Esophagus squamous epithelium (tissue), 5 donors: ENCODE results near the gene MYO16. TPM values are rescaled to one million over a fixed set of nuclear protein-coding genes. Genes with fewer than 3 reads are reported as not detected.

ENCODE experiments used
- DNase-seq: peaks from one replicate; lab custom pipeline; 2025; lab: John Stamatoyannopoulos, UW
- H3K27ac ChIP-seq, 4 donors: fragments of 200-600 bp; sonication (generic); one replicate each; pipeline ENCODE4 v1.5.1; 2016 to 2019; ENCODE audit warnings: mild to moderate bottlenecking in 1 of 4
- H3K27me3 ChIP-seq, 4 donors: fragments of 200-600 bp; sonication (generic); 1 replicate in 3 of 4; 2 replicates in 1 of 4; pipeline versions ENCODE4 v1.5.1 to v1.6.0; 2017 to 2021; ENCODE audit warnings: antibody characterized with exemption in 1 of 4
- H3K36me3 ChIP-seq, 3 donors: fragments of 200-600 bp; sonication (generic); one replicate each; pipeline ENCODE4 v1.5.1; 2016 to 2019
- H3K4me1 ChIP-seq, 3 donors: fragments of 200-600 bp; sonication (generic); one replicate each; pipeline ENCODE4 v1.5.1; 2017 to 2019
- H3K4me3 ChIP-seq, 4 donors: fragments of 200-600 bp; sonication (generic); 1 replicate in 3 of 4; 2 replicates in 1 of 4; pipeline ENCODE4 v1.5.1; 2016 to 2019; ENCODE audit warnings: mild to moderate bottlenecking in 2 of 4, moderate library complexity in 1 of 4
- H3K9me3 ChIP-seq, 3 donors: fragments of 200-600 bp; sonication (generic); one replicate each; pipeline ENCODE4 v1.5.1; 2016 to 2019
- CTCF ChIP-seq, 6 experiments: fragments of 450-650 bp in 4 of 6; fragments of 200-600 bp in 2 of 6; sonication (generic) in 2 of 6; IDR thresholded peaks; one replicate each; pipeline ENCODE4 v1.5.1; 2016 to 2019; ENCODE audit warnings: antibody characterized with exemption in 6 of 6, mild to moderate bottlenecking in 4 of 6, moderate library complexity in 4 of 6
- POLR2A ChIP-seq, 4 donors: fragments of 450-650 bp; IDR thresholded peaks; one replicate each; pipeline ENCODE4 v1.6.1; 2017; ENCODE audit warnings: antibody characterized with exemption in 4 of 4, mild to moderate bottlenecking in 4 of 4, moderate library complexity in 3 of 4
- WGBS, 2 donors: methylation state at CpG; one replicate each; pipeline ENCODE4 v1.1.5; 2018; 5-methylcytosine and 5-hydroxymethylcytosine counted together
- intact Hi-C: fragments of 100-400 bp; cut with DNase I; formaldehyde crosslinking; loops from one replicate; pipeline ENCODE4 v1.15.0; 2022
- total RNA-seq, 4 donors: library from RNA; depleted of rRNA; stranded (reverse); fragments of >200 nt; gene quantifications; one replicate each; pipeline ENCODE4 v1.1.0, GENCODE V29; 2016
- donor health status: DM: yes; HTN: yes; CAD: no.

The MYO16 gene
- total RNA-seq, 4 donors from 2014 or later = 0.09 to 2.1 TPM; not detected in 2

- WGBS, 2 donors = 30 to 34% methylated on average over 5 of the region's 5 CpGs
- no peak for DNase-seq
- H3K4me3 ChIP-seq = no peak overlapping the region
- H3K4me1 ChIP-seq = no peaks in the 10 kb centered on the region
- H3K27me3 ChIP-seq = no peaks in the 10 kb centered on the region
- TF ChIP-seq CTCF (IDR thresholded peaks at IDR 0.05) (no peak), POLR2A (IDR thresholded peaks at IDR 0.05) (no peak)
- no peaks in the 10 kb centered on the region for H3K9me3 ChIP-seq
- no peak overlapping the region for H3K27ac ChIP-seq
- H3K36me3 ChIP-seq = no peaks in the 10 kb centered on the region
- intact Hi-C loops = no loop called here
Measured at GRCh38 chr13:108993346-108993745, 363.9 kb downstream of the MYO16 start.

GRCh38 chr13:108996430-108996829 is 367.0 kb downstream of the MYO16 start:
- DNase-seq = no peak
- no peak for TF ChIP-seq POLR2A (IDR thresholded peaks at IDR 0.05)
- no peak for TF ChIP-seq CTCF (IDR thresholded peaks at IDR 0.05)
- no peak overlapping the region for H3K4me3 ChIP-seq
- no peaks in the 10 kb centered on the region for H3K27me3 ChIP-seq
- no peaks in the 10 kb centered on the region for H3K4me1 ChIP-seq
- no peaks in the 10 kb centered on the region for H3K9me3 ChIP-seq
- intact Hi-C loops = no loop called here
- H3K27ac ChIP-seq = no peak overlapping the region
- no peaks in the 10 kb centered on the region for H3K36me3 ChIP-seq

GRCh38 chr13:109000207-109000606 is 370.8 kb downstream of the MYO16 start:
- DNase-seq = no peak
- intact Hi-C loops = no loop called here
- WGBS, 2 donors = 84 to 85% methylated on average over 2 of the region's 2 CpGs
- TF ChIP-seq POLR2A (IDR thresholded peaks at IDR 0.05) = no peak
- Histone ChIP-seq H3K27ac (no peak overlapping the region), H3K36me3 (no peaks in the 10 kb centered on the region), H3K27me3 (no peaks in the 10 kb centered on the region), H3K4me1 (no peaks in the 10 kb centered on the region), H3K4me3 (no peak overlapping the region), H3K9me3 (no peaks in the 10 kb centered on the region)

DNA sequence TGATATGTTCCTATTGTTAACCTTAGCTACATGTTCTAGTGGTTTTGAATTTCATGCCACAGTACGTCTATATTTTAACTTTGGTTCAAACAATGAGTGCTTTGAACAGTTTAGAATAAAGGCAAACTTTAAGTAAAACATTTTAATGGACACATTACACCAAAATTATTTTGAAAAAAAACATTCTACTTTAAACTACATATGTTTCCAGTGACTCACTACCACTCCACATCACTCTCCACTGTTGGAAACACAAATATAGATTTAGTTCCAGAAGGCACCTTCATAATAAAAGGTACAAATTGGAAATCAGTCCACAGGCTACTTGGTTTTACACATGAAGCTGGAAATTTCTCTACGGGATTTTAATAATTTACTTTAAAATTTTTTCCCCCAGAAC is 373.5 kb downstream of the MYO16 start:
- intact Hi-C loops = no loop called here
- no peaks in the 10 kb centered on the region for H3K4me1 ChIP-seq
- 68 to 83% methylated on average over 2 of the region's 2 CpGs for WGBS, 2 donors
- no peak overlapping the region for H3K27ac ChIP-seq
- no peaks in the 10 kb centered on the region for H3K9me3 ChIP-seq
- no peaks in the 10 kb centered on the region for H3K36me3 ChIP-seq
- H3K27me3 ChIP-seq = no peaks in the 10 kb centered on the region
- DNase-seq = no peak
- no peak for TF ChIP-seq CTCF (IDR thresholded peaks at IDR 0.05)
- TF ChIP-seq POLR2A (IDR thresholded peaks at IDR 0.05) = no peak
- no peak overlapping the region for H3K4me3 ChIP-seq

DNA sequence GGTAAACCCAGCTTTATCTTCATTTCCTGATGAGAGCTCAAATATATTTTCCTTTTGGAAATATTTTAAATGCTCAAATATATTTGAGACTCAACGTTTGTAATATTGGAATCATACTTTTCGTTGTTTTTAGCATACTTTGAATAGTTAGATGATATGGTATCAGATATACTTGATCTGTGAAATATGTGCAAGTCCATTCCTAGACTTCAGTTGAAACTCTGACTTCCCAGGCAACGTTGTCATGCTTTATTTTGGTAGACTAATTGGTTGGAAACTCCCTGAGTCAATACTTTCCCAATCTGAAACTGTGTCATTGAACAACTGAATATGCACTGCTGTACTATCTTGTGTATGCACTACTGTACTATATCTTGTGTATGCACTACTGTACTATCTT is 378.5 kb downstream of the MYO16 start:
- TF ChIP-seq POLR2A (IDR thresholded peaks at IDR 0.05) = no peak
- no peak for TF ChIP-seq CTCF (IDR thresholded peaks at IDR 0.05)
- H3K36me3 ChIP-seq = no peaks in the 10 kb centered on the region
- WGBS, 2 donors = 60 to 62% methylated on average over 3 of the region's 3 CpGs
- H3K9me3 ChIP-seq = no peaks in the 10 kb centered on the region
- H3K27ac ChIP-seq = no peak overlapping the region
- H3K4me3 ChIP-seq = no peak overlapping the region
- H3K4me1 ChIP-seq = no peaks in the 10 kb centered on the region
- no peaks in the 10 kb centered on the region for H3K27me3 ChIP-seq
- no peak for DNase-seq
- intact Hi-C loops = no loop called here

GRCh38 chr13:109009756-109010155 is 380.3 kb downstream of the MYO16 start:
- intact Hi-C loops = no loop called here
- 77 to 89% methylated on average over 4 of the region's 4 CpGs for WGBS, 2 donors

More at GRCh38 chr13:109009756-109010155, 380.3 kb downstream of the MYO16 start:
- no peaks in the 10 kb centered on the region for H3K27me3 ChIP-seq
- H3K4me1 ChIP-seq = no peaks in the 10 kb centered on the region
- no peaks in the 10 kb centered on the region for H3K9me3 ChIP-seq
- H3K36me3 ChIP-seq = no peaks in the 10 kb centered on the region
- DNase-seq = no peak
- H3K27ac ChIP-seq = no peak overlapping the region
- H3K4me3 ChIP-seq = no peak overlapping the region
- no peak for TF ChIP-seq CTCF (IDR thresholded peaks at IDR 0.05)
- TF ChIP-seq POLR2A (IDR thresholded peaks at IDR 0.05) = no peak
